ENCODE data around the gene TMEM54.

TMEM54 gene

GRCh38 chr1:32877211-32878110, 23.7 kb downstream of the TMEM54 start:
- no peak for DNase-seq

GRCh38 chr1:32876341-32877210, 24.6 kb downstream of the TMEM54 start:
- peak; percentile 57 for DNase-seq

GRCh38 chr1:32874860-32875752, 26.1 kb downstream of the TMEM54 start:
- no peak for DNase-seq

DNA sequence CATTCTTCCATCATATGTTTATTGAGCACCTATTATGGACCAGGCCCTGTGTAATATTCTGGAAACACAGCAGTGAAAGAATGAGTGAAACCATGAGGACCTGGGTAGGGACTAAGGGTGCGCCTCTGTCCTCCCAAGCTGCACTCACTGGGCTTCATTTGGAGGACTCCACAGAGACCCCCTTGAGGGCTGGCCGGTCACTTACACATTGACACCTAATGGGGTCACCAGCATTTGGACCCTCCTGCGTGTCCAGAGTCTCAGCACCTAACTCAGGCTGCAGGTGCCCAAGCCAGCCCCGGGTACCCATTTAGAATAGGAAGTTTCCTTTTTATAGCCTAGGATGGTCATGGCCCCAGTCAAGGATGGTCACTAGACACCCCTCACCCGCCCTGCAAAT, 27.7 kb downstream of the TMEM54 start:
- DNase-seq = no peak

DNA sequence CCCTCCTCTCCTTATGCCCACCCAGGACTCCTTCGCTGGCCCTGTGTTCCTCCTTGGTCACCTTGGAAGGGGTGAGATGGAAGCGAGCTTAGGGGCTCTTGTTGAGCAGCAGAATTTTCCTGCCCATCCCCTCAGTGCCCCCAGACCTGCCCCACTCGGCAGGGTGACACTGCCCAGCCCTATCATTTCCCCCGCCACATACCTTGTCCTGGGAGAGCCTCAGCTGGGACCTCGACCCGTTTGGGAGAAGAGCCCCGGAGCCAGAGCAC, 29.1 kb downstream of the TMEM54 start:
- no peak for DNase-seq

GRCh38 chr1:32871364-32872191, 29.6 kb downstream of the TMEM54 start:
- no peak for DNase-seq

- DNase-seq = no peak
Observed at GRCh38 chr1:32870615-32871363, 30.4 kb downstream of the TMEM54 start, which contains the start of gene FNDC5. Gene FNDC5, minus strand, starts transcription at chr1:32870912.

DNA sequence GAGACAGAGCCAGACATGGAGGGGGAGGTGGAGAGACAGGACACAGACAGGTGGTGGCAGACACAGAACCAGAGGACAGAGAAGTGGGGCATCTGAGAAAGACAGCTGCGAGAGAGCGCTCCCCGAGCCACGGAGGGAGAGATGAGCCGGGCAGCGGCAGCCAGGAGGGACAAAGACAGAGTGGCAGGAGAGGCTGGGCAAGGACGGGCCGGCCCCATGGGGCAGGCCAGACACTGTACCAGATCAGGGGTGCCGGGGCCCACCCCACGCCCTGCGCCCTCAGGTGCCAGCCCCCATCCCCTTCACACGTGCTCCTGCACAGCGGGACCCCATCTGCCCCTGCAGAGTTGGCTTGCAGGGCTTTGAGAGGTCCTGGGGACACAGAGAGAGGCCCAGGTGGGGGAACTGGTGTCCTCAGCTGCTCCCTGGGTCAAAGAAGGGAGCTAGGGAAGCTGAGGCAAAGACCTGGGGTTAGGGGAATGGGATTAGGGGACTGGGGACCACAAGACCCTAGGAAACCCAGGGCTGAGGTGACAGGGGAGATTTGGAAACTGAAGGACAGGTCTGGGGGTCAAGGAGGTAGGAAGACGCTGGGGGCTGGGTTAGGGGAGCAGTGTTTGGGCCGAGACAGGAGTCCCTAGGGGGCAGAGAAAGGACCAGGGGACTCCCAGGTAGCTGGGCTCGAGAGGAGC, 31.1 kb downstream of the TMEM54 start:
- DNase-seq = no peak

DNA sequence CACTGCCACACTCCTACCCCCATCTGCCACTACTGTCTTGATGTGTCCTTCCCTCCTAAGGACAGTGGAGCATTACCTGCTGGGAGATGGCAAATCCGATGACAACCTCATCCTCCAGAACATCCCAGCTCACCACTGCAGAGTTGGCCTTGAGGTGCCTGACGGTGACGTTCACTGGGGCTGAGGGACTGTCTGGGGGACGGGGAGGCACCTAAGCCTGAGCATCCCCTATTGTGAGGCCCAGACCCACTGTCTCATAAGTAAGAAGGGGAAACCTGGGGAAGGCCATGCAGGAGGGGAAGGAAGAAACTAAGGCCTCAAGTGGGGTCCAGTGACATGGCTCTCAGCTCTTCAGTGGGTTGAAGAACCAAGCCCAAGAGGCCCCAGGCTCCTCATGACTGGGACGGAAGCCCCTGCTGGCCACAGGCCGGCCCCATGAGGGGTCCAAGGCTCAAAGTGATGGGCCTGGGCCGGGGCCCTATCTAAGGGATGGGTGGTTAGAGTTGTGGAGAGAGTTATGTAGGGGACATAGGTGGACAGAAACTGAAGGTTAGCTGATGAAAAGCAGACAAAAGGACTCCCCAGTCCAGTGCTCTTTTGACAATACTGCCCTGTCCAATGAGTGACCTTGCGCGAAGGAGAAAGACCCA, 32.3 kb downstream of the TMEM54 start:
- no peak for DNase-seq

DNA sequence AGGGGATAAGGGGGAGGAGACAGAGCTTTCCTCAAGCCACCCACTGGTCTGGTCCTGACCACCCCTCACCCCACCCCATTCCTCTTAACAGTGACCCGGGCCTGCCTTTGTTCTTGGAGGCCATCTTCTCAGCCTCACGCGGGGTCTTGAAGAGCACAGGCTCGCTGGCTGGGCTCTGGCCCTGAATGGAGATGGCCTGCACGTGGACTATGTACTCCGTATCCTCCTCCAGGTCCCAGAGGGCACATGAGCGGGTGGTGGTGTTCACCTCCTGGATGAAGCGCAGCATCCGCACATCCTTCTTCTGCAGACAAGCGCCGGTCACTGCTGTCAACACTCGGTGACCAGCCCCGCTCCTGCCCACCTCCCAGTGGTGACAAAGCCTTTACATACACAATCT, 33.1 kb downstream of the TMEM54 start:
- no peak for DNase-seq

DNA sequence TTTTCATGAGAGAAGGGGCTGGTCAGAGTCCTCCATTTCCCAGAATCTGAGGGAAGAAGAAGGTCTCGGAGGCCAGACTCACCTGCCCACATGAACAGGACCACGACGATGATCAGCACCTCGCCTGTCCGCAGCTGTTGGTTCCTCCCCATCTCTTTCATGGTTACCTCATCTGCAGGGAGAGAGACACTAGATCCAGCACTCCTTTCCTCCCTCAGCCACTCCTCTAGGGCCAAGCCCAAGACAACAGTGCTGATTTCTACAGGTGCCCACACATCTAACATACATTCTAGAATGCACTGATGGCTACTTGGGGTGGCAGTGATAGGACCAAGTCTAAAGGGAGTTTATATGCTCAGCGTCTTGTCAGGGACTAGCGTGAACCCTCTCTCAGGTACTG, 33.5 kb downstream of the TMEM54 start:
- no peak for DNase-seq

DNA sequence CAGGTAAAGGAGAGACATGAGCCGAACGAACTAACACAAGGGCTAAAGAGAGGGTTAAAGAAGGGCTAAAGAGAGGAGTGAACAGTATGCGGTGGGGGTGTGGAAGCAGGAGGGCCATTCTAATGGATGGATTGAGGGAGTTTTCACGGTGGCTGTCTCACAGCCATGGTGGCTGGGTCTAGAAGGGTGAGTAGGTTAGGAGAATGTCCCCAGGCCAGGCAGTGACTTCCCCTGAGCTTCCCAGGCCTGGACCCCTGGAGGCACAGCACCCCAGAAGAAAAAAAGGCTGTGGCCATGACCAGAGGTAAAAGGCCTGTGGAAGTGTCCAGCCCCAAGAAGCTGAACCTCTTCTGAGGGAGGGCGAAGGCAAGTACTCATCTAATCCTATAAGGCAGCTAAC, 34.0 kb downstream of the TMEM54 start:
- no peak for DNase-seq

GRCh38 chr1:32865639-32866405, 35.4 kb downstream of the TMEM54 start:
- no peak for DNase-seq

DNA sequence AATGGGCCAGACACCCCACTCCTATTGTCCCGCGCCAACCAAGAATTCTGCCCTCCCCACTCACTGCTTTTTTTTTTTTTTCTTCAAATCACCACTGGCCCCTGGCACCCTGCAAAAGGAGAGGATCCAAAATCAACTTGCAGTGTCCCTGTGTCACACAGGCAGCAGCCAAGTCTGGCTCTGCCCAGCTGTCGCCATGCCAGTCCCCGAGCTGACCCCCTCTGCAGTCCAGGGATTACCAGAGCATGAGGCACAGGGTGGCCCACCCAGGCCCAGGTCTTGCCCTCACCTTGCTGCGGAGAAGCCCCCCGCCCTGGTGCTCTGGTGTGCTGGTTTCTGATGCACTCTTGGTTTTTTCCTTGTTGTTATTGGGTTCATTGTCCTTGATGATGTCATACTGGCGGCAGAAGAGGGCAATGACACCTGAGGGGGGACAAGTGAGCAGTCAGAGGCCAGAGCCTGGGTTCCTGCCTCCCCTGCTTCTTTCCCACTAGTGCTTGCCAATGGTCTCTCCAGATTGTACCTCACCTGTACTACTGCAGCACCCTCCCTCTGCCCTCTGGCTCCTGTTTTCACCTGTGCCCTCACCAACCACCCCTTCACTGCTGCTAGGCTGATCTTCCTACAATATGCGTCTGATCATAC, 36.7 kb downstream of the TMEM54 start:
- no peak for DNase-seq

GRCh38 chr1:32863881-32864245, 37.3 kb downstream of the TMEM54 start:
- DNase-seq = no peak

DNA sequence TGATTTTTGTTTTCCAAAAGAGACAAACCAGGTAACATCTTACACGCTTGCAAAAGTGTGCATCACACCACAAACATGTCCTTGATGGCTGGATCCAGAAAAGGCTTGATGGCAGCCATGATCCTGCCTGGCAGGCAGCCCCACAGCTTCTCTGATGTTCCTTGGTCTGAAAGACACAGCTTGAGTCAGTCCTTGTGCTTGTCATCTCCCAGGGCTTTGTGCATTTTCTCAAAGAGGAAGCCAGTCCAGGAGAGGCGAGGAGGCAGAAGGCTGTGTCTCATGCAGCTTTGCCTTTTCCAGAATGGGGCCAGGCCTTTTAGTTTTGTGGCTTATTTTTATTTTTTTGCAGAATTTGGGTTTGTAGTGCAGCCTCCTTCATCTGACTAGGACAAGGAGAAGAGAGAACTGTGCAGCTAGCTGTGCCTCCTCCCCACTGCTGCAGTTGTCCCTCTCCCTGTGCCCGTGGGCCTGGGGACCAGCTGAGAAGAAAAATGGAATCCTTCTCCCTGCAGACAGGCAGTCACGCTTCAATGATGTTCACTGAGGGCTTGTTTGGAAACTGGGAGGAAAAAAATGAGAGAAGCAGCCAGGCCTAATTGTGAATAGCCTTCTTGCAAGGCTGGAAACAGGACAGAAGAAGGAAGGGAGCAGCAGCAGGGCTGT, 37.8 kb downstream of the TMEM54 start:
- no peak for DNase-seq

DNA sequence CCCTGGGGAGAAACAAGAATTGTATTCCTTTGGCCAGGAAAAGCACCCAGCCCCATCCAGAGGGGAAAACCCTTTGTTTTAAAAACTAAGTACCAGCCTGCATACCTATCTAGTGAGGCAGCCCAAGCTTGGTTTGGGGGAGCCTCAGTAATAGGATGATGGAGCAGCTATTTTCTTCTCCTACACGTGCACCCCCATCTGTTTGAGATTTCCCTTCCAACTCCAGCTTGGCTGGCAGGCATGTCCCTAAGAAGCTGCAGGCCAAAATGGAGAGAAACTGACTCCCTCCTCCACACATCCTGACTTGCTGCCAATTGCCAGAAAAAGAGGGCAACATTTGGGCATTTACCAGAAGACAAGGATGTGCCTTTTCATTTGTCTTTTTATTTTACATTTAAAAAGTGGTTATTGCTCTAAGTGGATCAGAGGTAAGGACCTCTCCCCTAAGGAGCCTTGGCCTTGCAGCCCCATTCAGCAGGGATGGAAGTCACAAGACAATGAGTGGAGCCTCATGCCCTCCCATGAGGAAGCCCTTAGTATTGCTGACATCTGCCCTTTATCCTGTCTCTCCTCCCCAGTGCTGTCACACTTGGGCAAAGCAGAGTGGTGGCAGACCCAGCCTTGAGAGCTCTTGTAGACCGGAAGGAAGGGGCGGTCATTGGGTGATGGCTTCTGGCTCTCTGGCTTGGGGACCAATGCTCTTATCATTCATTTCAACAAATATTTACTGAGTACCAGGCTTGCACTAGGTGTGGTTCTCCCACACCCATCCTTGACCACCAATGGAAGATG, 39.1 kb downstream of the TMEM54 start:
- no peak for DNase-seq

Measured in T-helper 9 cell (primary cell).